Measurements from ENCODE around the gene DDX41. TPM values are rescaled to one million over a fixed set of nuclear protein-coding genes. Genes with fewer than 3 reads are reported as not detected.

Gene DDX41
- total and polyA plus RNA-seq, 2 donors (not counting 1 experiment from before 2014, with no cell fraction given) = 66.8 to 79.1 TPM

- Histone ChIP-seq H2AFZ (ENCODE audit: low read length) (no peak overlapping the region), H3K4me1 (ENCODE audit: control insufficient read depth, extremely low read depth, insufficient read depth, low read length) (peaks cover 28% of the 10 kb centered on the region), H3K9me3 (ENCODE audit: control insufficient read depth, insufficient read depth, low read depth, low read length) (no peaks in the 10 kb centered on the region), H3K79me2 (ENCODE audit: control insufficient read depth, insufficient read depth, low read length) (peaks cover 34% of the 10 kb centered on the region), H3K36me3 (ENCODE audit: control insufficient read depth, insufficient read depth, low read length) (peaks cover 38% of the 10 kb centered on the region), H3K4me3 (replicated peaks in 1 of 4; ENCODE audit: control extremely low read depth in 1 of 4, insufficient read depth in 1 of 4, low read depth in 3 of 4, low read length in 4 of 4) (no peak overlapping the region), H3K4me2 (ENCODE audit: extremely low read depth, insufficient read depth, low read length) (no peak overlapping the region), H3K27ac (ENCODE audit: insufficient read depth, low read length) (no peak overlapping the region), H4K20me1 (ENCODE audit: control insufficient read depth, extremely low read depth, insufficient read depth, low read length) (no peaks in the 10 kb centered on the region), H3K9ac (ENCODE audit: insufficient read depth, low read length) (no peak overlapping the region), H3K27me3 (ENCODE audit: control insufficient read depth, insufficient read depth, low read length) (no peaks in the 10 kb centered on the region)
- no peak for DNase-seq (ENCODE audit: low read depth in 2 of 2)
- TF ChIP-seq CTCF (conservative IDR thresholded peaks at IDR 0.05 in 1 of 2, IDR thresholded peaks at IDR 0.05 in 1 of 2; ENCODE audit: low read depth in 1 of 2, low read length in 2 of 2) = no peak
These were observed 49.9 kb downstream of the DDX41 start for GRCh38 chr5:177466861-177467260.

GRCh38 chr5:177465044-177465443 is 51.7 kb downstream of the DDX41 start:
- Histone ChIP-seq H4K20me1 (ENCODE audit: control insufficient read depth, extremely low read depth, insufficient read depth, low read length) (no peaks in the 10 kb centered on the region), H3K9me3 (ENCODE audit: control insufficient read depth, insufficient read depth, low read depth, low read length) (no peaks in the 10 kb centered on the region), H3K4me3 (replicated peaks in 1 of 4; ENCODE audit: control extremely low read depth in 1 of 4, insufficient read depth in 1 of 4, low read depth in 3 of 4, low read length in 4 of 4) (no peak overlapping the region), H3K4me2 (ENCODE audit: extremely low read depth, insufficient read depth, low read length) (no peak overlapping the region), H3K79me2 (ENCODE audit: control insufficient read depth, insufficient read depth, low read length) (peaks cover 15% of the 10 kb centered on the region), H3K9ac (ENCODE audit: insufficient read depth, low read length) (no peak overlapping the region), H3K27me3 (ENCODE audit: control insufficient read depth, insufficient read depth, low read length) (no peaks in the 10 kb centered on the region), H3K4me1 (ENCODE audit: control insufficient read depth, extremely low read depth, insufficient read depth, low read length) (peaks cover 11% of the 10 kb centered on the region), H3K36me3 (ENCODE audit: control insufficient read depth, insufficient read depth, low read length) (peaks cover 36% of the 10 kb centered on the region), H2AFZ (ENCODE audit: low read length) (no peak overlapping the region), H3K27ac (ENCODE audit: insufficient read depth, low read length) (no peak overlapping the region)
- no peak for DNase-seq (ENCODE audit: low read depth in 2 of 2)
- no peak for TF ChIP-seq EZH2 (IDR thresholded peaks at IDR 0.05; ENCODE audit: low read length, missing control alignments)

- Histone ChIP-seq H3K4me1 (ENCODE audit: control insufficient read depth, extremely low read depth, insufficient read depth, low read length) (peaks cover 2% of the 10 kb centered on the region), H3K27me3 (ENCODE audit: control insufficient read depth, insufficient read depth, low read length) (no peaks in the 10 kb centered on the region), H2AFZ (ENCODE audit: low read length) (no peak overlapping the region), H3K36me3 (ENCODE audit: control insufficient read depth, insufficient read depth, low read length) (peaks cover 43% of the 10 kb centered on the region), H3K4me3 (replicated peaks in 1 of 4; ENCODE audit: control extremely low read depth in 1 of 4, insufficient read depth in 1 of 4, low read depth in 3 of 4, low read length in 4 of 4) (no peak overlapping the region), H3K9me3 (ENCODE audit: control insufficient read depth, insufficient read depth, low read depth, low read length) (no peaks in the 10 kb centered on the region), H3K4me2 (ENCODE audit: extremely low read depth, insufficient read depth, low read length) (no peak overlapping the region), H3K79me2 (ENCODE audit: control insufficient read depth, insufficient read depth, low read length) (no peaks in the 10 kb centered on the region), H3K9ac (ENCODE audit: insufficient read depth, low read length) (no peak overlapping the region), H4K20me1 (ENCODE audit: control insufficient read depth, extremely low read depth, insufficient read depth, low read length) (no peaks in the 10 kb centered on the region), H3K27ac (ENCODE audit: insufficient read depth, low read length) (no peak overlapping the region)
- no peak for TF ChIP-seq CTCF (conservative IDR thresholded peaks at IDR 0.05 in 1 of 2, IDR thresholded peaks at IDR 0.05 in 1 of 2; ENCODE audit: low read depth in 1 of 2, low read length in 2 of 2)
- no peak for TF ChIP-seq EZH2 (IDR thresholded peaks at IDR 0.05; ENCODE audit: low read length, missing control alignments)
- DNase-seq (ENCODE audit: low read depth in 2 of 2) = no peak
These were observed 54.6 kb downstream of the DDX41 start for GRCh38 chr5:177462021-177462670.

Other genes with a start within 250 kb of the DDX41 start
- gene RAB24, start 213.2 kb downstream of the DDX41 start, total RNA-seq = 22.1 and 25.9 TPM in 2 replicates
- gene RAB24, start 213.2 kb downstream of the DDX41 start, polyA plus RNA-seq = 27.9 and 34.2 TPM in 2 replicates
- 56.8 and 64.2 TPM in 2 replicates for gene PRELID1, start 213.2 kb downstream of the DDX41 start, total RNA-seq
- gene PRELID1, start 213.2 kb downstream of the DDX41 start, polyA plus RNA-seq = 145 and 226 TPM in 2 replicates
- gene MXD3, start 205.1 kb downstream of the DDX41 start, total RNA-seq = 1.0 and 6.6 TPM in 2 replicates
- 1.8 and 3.4 TPM in 2 replicates for gene MXD3, start 205.1 kb downstream of the DDX41 start, polyA plus RNA-seq
- 294 and 396 TPM in 2 replicates for gene LMAN2, start 165.3 kb downstream of the DDX41 start, total RNA-seq
- gene LMAN2, start 165.3 kb downstream of the DDX41 start, polyA plus RNA-seq = 145 and 221 TPM in 2 replicates
- 2.6 and 4.1 TPM in 2 replicates for gene RGS14, start 159.0 kb downstream of the DDX41 start, total RNA-seq
- gene RGS14, start 159.0 kb downstream of the DDX41 start, polyA plus RNA-seq = 2.5 and 3.1 TPM in 2 replicates
- not detected in 2 replicates for gene SLC34A1, start 132.5 kb downstream of the DDX41 start, total RNA-seq
- gene SLC34A1, start 132.5 kb downstream of the DDX41 start, polyA plus RNA-seq = not detected in 2 replicates
- gene PFN3, start 116.3 kb downstream of the DDX41 start, total RNA-seq = not detected in 2 replicates
- gene PFN3, start 116.3 kb downstream of the DDX41 start, polyA plus RNA-seq = not detected in 2 replicates
- under 0.01 and 0.50 TPM in 2 replicates for gene F12, start 107.4 kb downstream of the DDX41 start, total RNA-seq
- 0.10 and 0.19 TPM in 2 replicates for gene F12, start 107.4 kb downstream of the DDX41 start, polyA plus RNA-seq
- gene GRK6, start 90.3 kb downstream of the DDX41 start, total RNA-seq = 13.1 and 15.0 TPM in 2 replicates
- gene GRK6, start 90.3 kb downstream of the DDX41 start, polyA plus RNA-seq = 15.8 and 23.4 TPM in 2 replicates
- 2.1 and 2.3 TPM in 2 replicates for gene PRR7, start 70.1 kb downstream of the DDX41 start, total RNA-seq
- gene PRR7, start 70.1 kb downstream of the DDX41 start, polyA plus RNA-seq = 1.6 TPM in 2 replicates
- 96.4 and 102 TPM in 2 replicates for gene DBN1, start 43.3 kb downstream of the DDX41 start, total RNA-seq
- gene DBN1, start 43.3 kb downstream of the DDX41 start, polyA plus RNA-seq = 138 and 181 TPM in 2 replicates
- 55.2 and 65.2 TPM in 2 replicates for gene PDLIM7, start 19.4 kb downstream of the DDX41 start, total RNA-seq
- 117 and 245 TPM in 2 replicates for gene PDLIM7, start 19.4 kb downstream of the DDX41 start, polyA plus RNA-seq
- 0.99 and 2.1 TPM in 2 replicates for gene DOK3, start 7.1 kb downstream of the DDX41 start, total RNA-seq
- gene DOK3, start 7.1 kb downstream of the DDX41 start, polyA plus RNA-seq = 0.58 and 1.5 TPM in 2 replicates
- 17.5 and 28.4 TPM in 2 replicates for gene FAM193B, start 37.6 kb upstream of the DDX41 start, total RNA-seq
- gene FAM193B, start 37.6 kb upstream of the DDX41 start, polyA plus RNA-seq = 15.9 and 27.9 TPM in 2 replicates
- 94.8 and 139 TPM in 2 replicates for gene TMED9, start 75.2 kb upstream of the DDX41 start, total RNA-seq
- gene TMED9, start 75.2 kb upstream of the DDX41 start, polyA plus RNA-seq = 259 and 355 TPM in 2 replicates
- 21.6 and 29.1 TPM in 2 replicates for gene B4GALT7, start 83.2 kb upstream of the DDX41 start, total RNA-seq
- gene B4GALT7, start 83.2 kb upstream of the DDX41 start, polyA plus RNA-seq = 18.2 and 20.8 TPM in 2 replicates

Measured in fibroblast of lung (primary cell).